Psoas muscle (tissue), 8 donors: ENCODE data around the gene PAPPA. TPM values are rescaled to one million over a fixed set of nuclear protein-coding genes. Genes with fewer than 3 reads are reported as not detected.

Source experiments
- ATAC-seq, 4 donors: fragments of 200-7000 bp; cut with Tn5 transposase; one replicate each; pipeline ENCODE4 v1.9.1; 2020; ENCODE audit warnings: moderate library complexity in 3 of 4, mild to moderate bottlenecking in 2 of 4
- DNase-seq, 2 donors: peaks; one replicate each; pipeline ENCODE4 v3.0.0-alpha.2; 2020
- H3K27ac ChIP-seq: fragments of 200-600 bp; one replicate; pipeline ENCODE4 v1.8.0; 2022
- H3K27me3 ChIP-seq, 3 donors: fragments of 200-600 bp in 1 of 3; one replicate each; pipeline versions ENCODE4 v1.6.1 to v1.8.0; 2013 to 2022; ENCODE audit warnings: low read length in 2 of 3, mild to moderate bottlenecking in 2 of 3, moderate library complexity in 1 of 3; ENCODE audit not compliant: insufficient read depth in 3 of 3
- H3K36me3 ChIP-seq, 2 donors: fragments of 200-600 bp in 1 of 2; one replicate each; pipeline versions ENCODE4 v1.6.1 to v1.8.0; 2013 to 2022; ENCODE audit warnings: low read depth in 1 of 2, mild to moderate bottlenecking in 1 of 2, moderate library complexity in 1 of 2; ENCODE audit not compliant: insufficient read depth in 1 of 2
- H3K4me1 ChIP-seq: fragments of 200-600 bp; one replicate; pipeline ENCODE4 v1.8.0; 2022
- H3K4me3 ChIP-seq: fragments of 200-600 bp; one replicate; pipeline ENCODE4 v1.8.0; 2022; ENCODE audit warnings: mild to moderate bottlenecking
- H3K9me3 ChIP-seq: fragments of 200-600 bp; one replicate; pipeline ENCODE4 v1.8.0; 2022
- WGBS, 3 donors: extraction: QIAGEN DNeasy Blood & Tissue Kit; methylation state at CpG; one replicate each; pipeline versions ENCODE4 v1.1.6 to v1.1.7; 2013; 5-methylcytosine and 5-hydroxymethylcytosine counted together
- intact Hi-C, 2 donors: fragments of 100-400 bp; cut with DNase I; formaldehyde crosslinking; loops; one replicate each; pipeline versions ENCODE4 v1.11.0 to v1.14.2; 2022
- polyA plus RNA-seq, 3 donors: library from polyadenylated mRNA; stranded (reverse); fragments of 200-250 nt; gene quantifications; one replicate each; pipeline ENCODE4 v1.2.3, GENCODE V29; 2013
- total RNA-seq, 4 donors: library from RNA; stranded (reverse); fragmentation: NEBNext Ultra II Directional in 2 of 4; extraction: Animal tissue kit (Norgen Biotek cat#: 25700) in 2 of 4; gene quantifications; one replicate each; pipeline versions ENCODE4 v1.2.1 to v1.2.4, GENCODE V29; 2021 to 2023
- TF ChIP-seq, protein P1 (sequence below): fragments of 200-600 bp; IDR thresholded peaks from one replicate; pipeline ENCODE4 v1.8.0; 2022; ENCODE audit warnings: antibody characterized with exemption
- donor health status: healthy with polysubstance abuse.
- donor health status: DM: no; HTN: no; CAD: no; lungs with moderate emphysema.
- donor health status: Bipolar disorder and iron deficiency.
- donor health status: healthy.
- donor health status: DM: yes; HTN: yes; CAD: no.
- donor health status: DM: no; HTN: no; CAD: no.
- donor health status: DM: no; HTN: no; CAD: no.
- donor health status: DM: yes; HTN: yes; CAD: no.

Gene PAPPA
- total and polyA plus RNA-seq, 7 donors = 0.07 to 0.88 (median 0.61) TPM

DNA sequence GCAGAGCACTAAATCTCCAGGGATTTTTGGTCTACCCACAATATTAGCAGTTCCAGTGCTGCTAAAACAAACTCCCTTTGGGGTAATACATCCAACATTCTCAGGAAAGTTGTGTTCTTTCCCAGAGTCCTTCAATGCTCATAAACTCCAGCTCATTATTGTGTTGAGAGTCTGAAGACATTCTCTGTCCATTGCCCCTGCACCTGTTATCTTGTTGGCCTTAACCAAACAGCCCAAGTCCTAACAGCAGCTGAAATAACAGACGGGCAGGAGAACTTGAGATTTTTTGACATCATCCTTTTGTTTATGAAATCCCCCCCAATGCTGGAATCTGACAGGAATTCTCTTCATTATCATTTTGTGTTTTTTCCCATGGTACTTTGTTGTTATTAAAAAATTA is 110.8 kb downstream of the PAPPA start:
- intact Hi-C loops = no loop called here
- Histone ChIP-seq H3K4me1 (no peaks in the 10 kb centered on the region), H3K4me3 (no peak overlapping the region), H3K27me3 (no peaks in the 10 kb centered on the region), H3K27ac (no peak overlapping the region), H3K36me3 (no peaks in the 10 kb centered on the region), H3K9me3 (no peaks in the 10 kb centered on the region)
- no peak for ATAC-seq
- TF ChIP-seq, protein P1, sequence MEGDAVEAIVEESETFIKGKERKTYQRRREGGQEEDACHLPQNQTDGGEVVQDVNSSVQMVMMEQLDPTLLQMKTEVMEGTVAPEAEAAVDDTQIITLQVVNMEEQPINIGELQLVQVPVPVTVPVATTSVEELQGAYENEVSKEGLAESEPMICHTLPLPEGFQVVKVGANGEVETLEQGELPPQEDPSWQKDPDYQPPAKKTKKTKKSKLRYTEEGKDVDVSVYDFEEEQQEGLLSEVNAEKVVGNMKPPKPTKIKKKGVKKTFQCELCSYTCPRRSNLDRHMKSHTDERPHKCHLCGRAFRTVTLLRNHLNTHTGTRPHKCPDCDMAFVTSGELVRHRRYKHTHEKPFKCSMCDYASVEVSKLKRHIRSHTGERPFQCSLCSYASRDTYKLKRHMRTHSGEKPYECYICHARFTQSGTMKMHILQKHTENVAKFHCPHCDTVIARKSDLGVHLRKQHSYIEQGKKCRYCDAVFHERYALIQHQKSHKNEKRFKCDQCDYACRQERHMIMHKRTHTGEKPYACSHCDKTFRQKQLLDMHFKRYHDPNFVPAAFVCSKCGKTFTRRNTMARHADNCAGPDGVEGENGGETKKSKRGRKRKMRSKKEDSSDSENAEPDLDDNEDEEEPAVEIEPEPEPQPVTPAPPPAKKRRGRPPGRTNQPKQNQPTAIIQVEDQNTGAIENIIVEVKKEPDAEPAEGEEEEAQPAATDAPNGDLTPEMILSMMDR = no peak
- WGBS, 3 donors = 24 to 41% (median 27%) methylated on average over 1 of the region's 1 CpG
- DNase-seq = no peak

DNA sequence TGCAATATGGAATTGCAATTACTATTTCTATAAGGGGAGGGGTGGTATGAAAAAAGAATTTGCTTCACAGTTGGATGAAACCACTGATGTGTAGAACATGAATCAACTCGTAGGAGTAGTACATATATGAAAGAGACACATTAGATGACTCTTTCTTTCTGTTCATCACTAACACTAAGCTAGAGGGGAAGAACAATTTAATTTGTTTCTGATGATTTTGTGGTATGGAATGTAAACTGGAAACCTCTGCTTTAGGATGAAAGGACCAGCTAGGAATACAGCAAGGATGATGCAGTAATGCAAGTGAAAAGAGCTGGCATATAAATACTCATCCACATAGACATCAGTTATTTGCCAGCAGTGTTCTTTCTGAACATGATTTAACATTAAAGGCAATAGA is 113.4 kb downstream of the PAPPA start:
- H3K9me3 ChIP-seq = no peaks in the 10 kb centered on the region
- H3K36me3 ChIP-seq = no peaks in the 10 kb centered on the region
- no peaks in the 10 kb centered on the region for H3K4me1 ChIP-seq
- H3K27ac ChIP-seq = no peak overlapping the region
- TF ChIP-seq, protein P1 = no peak
- WGBS, 3 donors = 47 to 53% (median 50%) methylated on average over 1 of the region's 1 CpG
- H3K4me3 ChIP-seq = no peak overlapping the region
- no peak for ATAC-seq
- intact Hi-C loops = no loop called here
- no peak for DNase-seq
- H3K27me3 ChIP-seq = no peaks in the 10 kb centered on the region

DNA sequence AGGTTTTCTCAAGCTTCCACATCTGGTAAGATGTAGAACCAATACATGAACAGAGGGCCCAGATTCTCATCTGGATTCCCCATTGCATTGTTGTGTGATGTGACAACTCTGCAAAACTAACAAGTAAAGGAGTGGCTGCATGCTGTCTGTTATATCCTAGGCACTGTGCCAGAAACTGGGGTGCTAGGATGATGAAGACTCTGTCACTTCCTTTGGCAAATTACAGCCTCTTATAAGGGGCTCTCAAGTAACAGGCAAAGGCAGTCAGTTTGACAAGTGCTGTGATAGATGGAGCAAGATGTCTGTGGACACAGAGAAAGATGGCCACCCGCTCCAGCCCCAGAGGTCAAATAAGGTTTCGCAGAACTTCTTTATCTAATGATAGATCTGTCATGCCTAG is 115.7 kb downstream of the PAPPA start:
- WGBS, 3 donors = 72 to 82% (median 80%) methylated on average over 2 of the region's 2 CpGs
- Histone ChIP-seq H3K27ac (no peak overlapping the region), H3K4me1 (no peaks in the 10 kb centered on the region), H3K4me3 (no peak overlapping the region), H3K36me3 (no peaks in the 10 kb centered on the region), H3K27me3 (no peaks in the 10 kb centered on the region), H3K9me3 (no peaks in the 10 kb centered on the region)
- no peak for ATAC-seq
- TF ChIP-seq, protein P1 = no peak
- DNase-seq = no peak
- intact Hi-C loops = no loop called here

DNA sequence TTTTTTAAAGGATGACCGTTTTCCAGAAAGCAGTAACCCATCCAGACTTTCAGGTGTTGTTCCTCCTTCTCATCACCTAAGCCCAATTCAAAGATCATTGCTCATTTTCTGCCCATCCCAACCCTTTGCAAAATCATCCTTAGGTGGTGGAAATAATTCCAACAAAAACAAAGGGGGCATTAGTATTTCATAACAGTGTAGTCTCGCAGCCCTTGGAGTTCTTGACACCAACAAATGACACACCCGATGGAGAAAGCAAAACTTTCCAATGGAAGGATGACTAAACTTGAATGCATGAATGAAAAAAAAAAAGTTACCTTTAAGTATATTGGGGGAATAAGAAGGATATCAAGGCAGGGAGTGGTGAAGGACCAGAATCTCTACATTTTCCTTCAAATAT is 117.0 kb downstream of the PAPPA start:
- intact Hi-C loops = loop anchor here in 1 of 2 donors (10.0 kb wide), 1 partner anchor 374 kb away; no protein-coding TSS in a partner anchor
- whole genome bisulfite sequencing, 3 donors = 82 to 87% (median 83%) methylated on average over 3 of the region's 3 CpGs
- H3K36me3 ChIP-seq = no peaks in the 10 kb centered on the region
- H3K27me3 ChIP-seq = no peaks in the 10 kb centered on the region
- TF ChIP-seq, protein P1 = no peak
- no peak overlapping the region for H3K27ac ChIP-seq
- ATAC-seq = no peak
- H3K9me3 ChIP-seq = no peaks in the 10 kb centered on the region
- H3K4me1 ChIP-seq = no peaks in the 10 kb centered on the region
- H3K4me3 ChIP-seq = no peak overlapping the region
- DNase-seq = no peak

DNA sequence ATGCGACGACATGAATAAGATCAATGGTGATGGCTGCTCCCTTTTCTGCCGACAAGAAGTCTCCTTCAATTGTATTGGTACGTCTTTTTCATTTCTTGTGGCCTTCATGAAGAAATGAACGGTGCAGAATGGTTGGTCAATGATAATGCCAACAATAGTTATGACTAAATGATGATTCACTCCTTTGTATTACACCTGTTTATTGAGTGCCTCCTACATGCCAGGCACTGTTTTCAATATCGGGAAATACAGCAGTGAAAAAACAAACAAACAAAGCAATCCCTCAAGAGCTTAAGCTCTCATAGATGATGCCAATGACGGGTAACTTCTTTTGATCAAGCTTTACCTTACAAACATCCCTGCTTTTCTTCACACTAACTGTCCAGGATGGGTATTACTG is 117.7 kb downstream of the PAPPA start:
- ATAC-seq (no peak), DNase-seq (no peak)
- Histone ChIP-seq H3K9me3 (no peaks in the 10 kb centered on the region), H3K4me3 (no peak overlapping the region), H3K36me3 (no peaks in the 10 kb centered on the region), H3K27me3 (no peaks in the 10 kb centered on the region), H3K4me1 (no peaks in the 10 kb centered on the region), H3K27ac (no peak overlapping the region)
- WGBS, 3 donors = 78 to 80% (median 79%) methylated on average over 7 of the region's 7 CpGs
- TF ChIP-seq, protein P1 = no peak
- intact Hi-C loops = loop anchor here in 1 of 2 donors (10.0 kb wide), 1 partner anchor 373 kb away; no protein-coding TSS in a partner anchor
